WTC11 (cell line): ENCODE data around the gene GLIPR1.

Experiments used
- ZNF121 ChIP-seq: sonication (generic); formaldehyde crosslinking; IDR thresholded peaks from 2 replicates; pipeline ENCODE4 v1.8.0; 2023; ENCODE audit warnings: missing genetic modification reagents
- TF ChIP-seq, protein P1 (sequence below): fragments of 200-600 bp; IDR thresholded peaks from 2 replicates; pipeline ENCODE4 v1.8.0; 2022; ENCODE audit warnings: antibody characterized with exemption

DNA sequence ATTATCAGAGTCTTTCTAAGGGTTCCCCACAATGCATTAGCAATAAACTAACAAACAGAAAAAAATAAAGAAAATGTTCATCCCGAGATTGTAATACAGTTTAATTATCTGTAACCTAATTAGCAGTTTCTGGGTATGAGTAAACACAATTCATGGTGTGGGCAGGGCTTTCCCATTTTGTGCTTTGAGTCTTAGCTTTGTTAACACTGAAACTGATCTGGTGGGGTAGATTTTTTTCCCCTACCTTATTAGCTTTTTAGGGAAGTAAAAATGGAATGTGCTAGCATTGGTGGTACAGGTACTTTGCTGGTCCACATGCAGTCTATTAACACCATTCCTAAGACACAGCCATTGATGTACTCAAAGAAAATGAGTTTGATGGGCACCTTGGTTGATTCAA lies 49.3 kb downstream of the GLIPR1 start:
- TF ChIP-seq, protein P1, sequence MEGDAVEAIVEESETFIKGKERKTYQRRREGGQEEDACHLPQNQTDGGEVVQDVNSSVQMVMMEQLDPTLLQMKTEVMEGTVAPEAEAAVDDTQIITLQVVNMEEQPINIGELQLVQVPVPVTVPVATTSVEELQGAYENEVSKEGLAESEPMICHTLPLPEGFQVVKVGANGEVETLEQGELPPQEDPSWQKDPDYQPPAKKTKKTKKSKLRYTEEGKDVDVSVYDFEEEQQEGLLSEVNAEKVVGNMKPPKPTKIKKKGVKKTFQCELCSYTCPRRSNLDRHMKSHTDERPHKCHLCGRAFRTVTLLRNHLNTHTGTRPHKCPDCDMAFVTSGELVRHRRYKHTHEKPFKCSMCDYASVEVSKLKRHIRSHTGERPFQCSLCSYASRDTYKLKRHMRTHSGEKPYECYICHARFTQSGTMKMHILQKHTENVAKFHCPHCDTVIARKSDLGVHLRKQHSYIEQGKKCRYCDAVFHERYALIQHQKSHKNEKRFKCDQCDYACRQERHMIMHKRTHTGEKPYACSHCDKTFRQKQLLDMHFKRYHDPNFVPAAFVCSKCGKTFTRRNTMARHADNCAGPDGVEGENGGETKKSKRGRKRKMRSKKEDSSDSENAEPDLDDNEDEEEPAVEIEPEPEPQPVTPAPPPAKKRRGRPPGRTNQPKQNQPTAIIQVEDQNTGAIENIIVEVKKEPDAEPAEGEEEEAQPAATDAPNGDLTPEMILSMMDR, result no peak
- TF ChIP-seq ZNF121 (CRISPR knock-in tag), result no peak
